ENCODE measurements around the gene ADAMTS13.
A peak's percentile ranks its signal among the peaks of the same experiment; 100 is the strongest.

ADAMTS13 gene

DNA sequence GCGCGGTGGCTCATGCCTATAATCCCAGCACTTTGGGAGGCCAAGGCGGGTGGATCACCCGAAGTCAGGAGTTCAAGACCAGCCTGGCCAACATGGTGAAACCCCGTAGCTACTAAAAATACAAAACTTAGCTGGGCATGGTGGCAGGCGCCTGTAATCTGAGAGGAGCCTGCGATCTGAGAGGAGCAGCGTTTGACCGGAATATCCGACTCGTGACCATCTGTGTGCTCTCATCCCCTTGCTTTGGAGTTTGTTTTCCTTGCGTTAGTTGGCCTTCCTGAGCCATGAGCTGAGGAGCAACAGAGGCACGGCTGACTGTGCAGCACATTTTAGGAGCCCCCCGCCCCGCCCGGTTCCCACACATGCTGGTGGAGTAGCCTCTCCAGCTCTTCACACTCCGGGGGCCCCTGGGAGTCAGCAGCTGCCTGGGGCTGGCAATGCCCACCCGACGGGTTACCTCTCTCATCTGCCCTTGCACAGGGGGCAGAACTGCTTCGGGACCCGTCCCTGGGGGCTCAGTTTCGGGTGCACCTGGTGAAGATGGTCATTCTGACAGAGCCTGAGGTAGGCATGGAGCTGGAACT, 3.0 kb downstream of the ADAMTS13 start:
- H3K27ac ChIP-seq (ENCODE audit: low read depth, low read length, severe bottlenecking), result no peak overlapping the region
- peaks cover 7% of the 10 kb centered on the region for H3K4me1 ChIP-seq (ENCODE audit: control insufficient read depth, insufficient read depth, low read length, poor library complexity, severe bottlenecking)
- H3K36me3 ChIP-seq (ENCODE audit: control insufficient read depth, insufficient read depth, low read length), result peaks cover 3% of the 10 kb centered on the region
- H3K4me3 ChIP-seq (ENCODE audit: extremely low read depth, insufficient read depth, low read length, poor library complexity, severe bottlenecking), result no peak overlapping the region
- 90 to 95% methylated on average over 19 to 20 of the region's 22 CpGs for WGBS, 2 experiments (ENCODE audit: insufficient coverage in 2 of 2)
- H3K9me3 ChIP-seq (ENCODE audit: control insufficient read depth, low read length), result peaks cover 4% of the 10 kb centered on the region

DNA sequence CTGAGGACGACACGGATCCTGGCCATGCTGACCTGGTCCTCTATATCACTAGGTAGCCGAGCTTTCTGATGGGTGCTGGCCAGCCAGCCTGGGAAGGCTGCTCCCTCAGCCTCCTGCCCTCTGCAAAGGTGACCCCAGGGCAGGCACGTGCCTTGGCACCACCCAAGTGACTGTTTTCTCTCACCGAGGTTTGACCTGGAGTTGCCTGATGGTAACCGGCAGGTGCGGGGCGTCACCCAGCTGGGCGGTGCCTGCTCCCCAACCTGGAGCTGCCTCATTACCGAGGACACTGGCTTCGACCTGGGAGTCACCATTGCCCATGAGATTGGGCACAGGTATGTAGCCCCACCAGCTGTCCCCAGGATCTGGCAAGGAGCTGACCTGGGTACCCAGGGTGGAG, 3.8 kb downstream of the ADAMTS13 start:
- Histone ChIP-seq H3K36me3 (ENCODE audit: control insufficient read depth, insufficient read depth, low read length) (peaks cover 3% of the 10 kb centered on the region), H3K4me1 (ENCODE audit: control insufficient read depth, insufficient read depth, low read length, poor library complexity, severe bottlenecking) (peaks cover 7% of the 10 kb centered on the region), H3K9me3 (ENCODE audit: control insufficient read depth, low read length) (peaks cover 4% of the 10 kb centered on the region), H3K4me3 (ENCODE audit: extremely low read depth, insufficient read depth, low read length, poor library complexity, severe bottlenecking) (no peak overlapping the region), H3K27ac (ENCODE audit: low read depth, low read length, severe bottlenecking) (no peak overlapping the region)
- 86 to 89% methylated on average over 9 to 11 of the region's 11 CpGs for WGBS, 2 experiments (ENCODE audit: insufficient coverage in 2 of 2)

DNA sequence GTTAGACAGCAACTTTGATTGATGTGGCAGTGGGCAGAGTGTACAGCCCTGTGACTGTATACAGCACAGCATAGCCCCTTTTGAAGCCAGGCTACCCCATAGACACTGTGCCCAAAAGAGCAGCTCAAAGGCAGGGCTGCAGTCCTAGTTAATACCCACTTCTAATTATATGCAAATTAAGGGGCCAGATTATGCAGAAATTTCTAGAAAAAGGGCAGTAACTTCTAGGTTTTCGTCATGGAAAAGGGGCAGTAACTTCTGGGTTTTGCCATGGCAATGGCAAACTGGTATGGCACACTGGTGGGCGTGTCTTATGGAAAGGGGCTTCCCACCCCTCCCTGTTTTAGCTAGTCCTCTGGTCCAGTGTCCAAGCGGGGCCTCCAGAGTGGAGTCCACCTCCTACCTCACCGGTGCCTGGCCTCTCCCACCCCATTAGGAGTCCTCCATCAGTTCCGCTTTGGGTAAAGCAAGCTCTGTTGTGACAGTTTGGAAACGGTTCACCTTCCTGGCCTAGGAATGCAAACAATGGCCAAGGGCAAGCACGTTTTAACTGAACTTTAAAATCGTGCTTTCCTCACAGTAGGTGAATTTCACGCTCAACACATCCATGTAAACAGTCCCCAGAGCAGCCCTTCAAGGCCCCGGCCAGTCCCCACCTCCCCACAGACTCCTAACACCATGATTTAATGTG, 5.6 kb downstream of the ADAMTS13 start:
- Histone ChIP-seq H3K9me3 (ENCODE audit: control insufficient read depth, low read length) (peaks cover 4% of the 10 kb centered on the region), H3K4me1 (ENCODE audit: control insufficient read depth, insufficient read depth, low read length, poor library complexity, severe bottlenecking) (peaks cover 3% of the 10 kb centered on the region), H3K27ac (ENCODE audit: low read depth, low read length, severe bottlenecking) (no peak overlapping the region), H3K4me3 (ENCODE audit: extremely low read depth, insufficient read depth, low read length, poor library complexity, severe bottlenecking) (peak overlapping the region; percentile 29), H3K36me3 (ENCODE audit: control insufficient read depth, insufficient read depth, low read length) (peaks cover 3% of the 10 kb centered on the region)
- WGBS, 2 experiments (ENCODE audit: insufficient coverage in 2 of 2), result 55 to 65% methylated on average over 6 to 8 of the region's 10 CpGs

DNA sequence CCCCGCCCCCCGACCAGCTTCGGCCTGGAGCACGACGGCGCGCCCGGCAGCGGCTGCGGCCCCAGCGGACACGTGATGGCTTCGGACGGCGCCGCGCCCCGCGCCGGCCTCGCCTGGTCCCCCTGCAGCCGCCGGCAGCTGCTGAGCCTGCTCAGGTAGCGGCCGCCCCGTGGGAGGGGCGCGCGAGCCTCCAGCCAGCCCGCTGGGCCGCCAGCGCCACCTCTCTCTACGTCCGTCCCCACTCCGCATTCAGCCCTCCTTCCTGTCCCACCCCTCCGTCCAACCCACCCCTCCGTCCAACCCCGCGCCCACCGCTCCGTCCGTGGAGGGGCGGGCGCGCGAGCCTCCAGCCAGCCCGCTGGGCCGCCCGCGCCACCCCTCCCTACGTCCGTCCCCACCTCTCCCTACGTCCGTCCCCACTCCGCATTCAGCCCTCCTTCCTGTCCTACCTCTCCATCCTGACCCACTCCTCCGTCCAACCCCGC, 6.5 kb downstream of the ADAMTS13 start:
- H3K9me3 ChIP-seq (ENCODE audit: control insufficient read depth, low read length), result peaks cover 4% of the 10 kb centered on the region
- no peaks in the 10 kb centered on the region for H3K4me1 ChIP-seq (ENCODE audit: control insufficient read depth, insufficient read depth, low read length, poor library complexity, severe bottlenecking)
- peak overlapping the region; percentile 26 for H3K4me3 ChIP-seq (ENCODE audit: extremely low read depth, insufficient read depth, low read length, poor library complexity, severe bottlenecking)
- H3K36me3 ChIP-seq (ENCODE audit: control insufficient read depth, insufficient read depth, low read length), result peaks cover 3% of the 10 kb centered on the region
- WGBS, 2 experiments (ENCODE audit: insufficient coverage in 2 of 2), result 1% methylated on average over 32 to 43 of the region's 57 CpGs
- H3K27ac ChIP-seq (ENCODE audit: low read depth, low read length, severe bottlenecking), result no peak overlapping the region

DNA sequence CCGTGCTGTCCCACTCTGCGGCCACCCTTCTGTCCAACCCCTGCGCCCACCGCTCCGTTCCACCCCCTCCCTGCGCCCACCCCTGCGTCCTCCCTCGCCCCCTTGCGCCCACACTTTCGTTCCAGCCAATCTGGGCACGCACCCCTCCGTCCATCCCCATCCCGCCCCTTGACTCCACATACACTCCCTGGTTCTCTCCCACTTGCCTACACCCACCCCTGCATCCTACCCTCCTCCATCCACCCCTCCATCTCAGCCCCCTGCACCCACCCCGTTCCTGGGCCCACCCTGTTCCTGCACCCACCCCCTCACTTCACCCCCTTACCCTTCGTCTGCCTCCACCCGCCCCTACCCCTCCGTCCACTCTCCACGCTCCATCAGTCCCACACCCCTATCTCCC, 7.0 kb downstream of the ADAMTS13 start:
- WGBS, 2 experiments (ENCODE audit: insufficient coverage in 2 of 2), result 4% methylated on average over 4 to 12 of the region's 18 CpGs
- Histone ChIP-seq H3K27ac (ENCODE audit: low read depth, low read length, severe bottlenecking) (no peak overlapping the region), H3K4me3 (ENCODE audit: extremely low read depth, insufficient read depth, low read length, poor library complexity, severe bottlenecking) (no peak overlapping the region), H3K36me3 (ENCODE audit: control insufficient read depth, insufficient read depth, low read length) (peaks cover 3% of the 10 kb centered on the region), H3K9me3 (ENCODE audit: control insufficient read depth, low read length) (peaks cover 4% of the 10 kb centered on the region), H3K4me1 (ENCODE audit: control insufficient read depth, insufficient read depth, low read length, poor library complexity, severe bottlenecking) (no peaks in the 10 kb centered on the region)

DNA sequence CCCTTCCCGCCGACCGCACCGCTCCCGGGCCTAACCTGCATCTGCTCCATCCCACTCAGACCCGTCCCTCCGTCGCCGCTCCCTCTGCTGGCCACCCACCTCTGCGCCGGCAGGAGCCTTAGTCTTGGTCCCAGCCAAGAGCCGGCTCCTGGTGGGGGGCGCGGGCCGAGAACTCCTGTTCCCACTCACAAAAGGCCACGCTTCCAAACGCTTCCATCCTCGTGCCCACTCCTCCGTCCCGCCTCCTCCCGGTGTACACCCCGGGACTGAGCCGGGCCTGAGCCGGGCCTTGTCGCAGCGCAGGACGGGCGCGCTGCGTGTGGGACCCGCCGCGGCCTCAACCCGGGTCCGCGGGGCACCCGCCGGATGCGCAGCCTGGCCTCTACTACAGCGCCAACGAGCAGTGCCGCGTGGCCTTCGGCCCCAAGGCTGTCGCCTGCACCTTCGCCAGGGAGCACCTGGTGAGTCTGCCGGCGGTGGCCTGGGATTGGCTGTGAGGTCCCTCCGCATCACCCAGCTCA, 7.5 kb downstream of the ADAMTS13 start:
- Histone ChIP-seq H3K9me3 (ENCODE audit: control insufficient read depth, low read length) (peaks cover 4% of the 10 kb centered on the region), H3K36me3 (ENCODE audit: control insufficient read depth, insufficient read depth, low read length) (peaks cover 3% of the 10 kb centered on the region), H3K27ac (ENCODE audit: low read depth, low read length, severe bottlenecking) (no peak overlapping the region), H3K4me3 (ENCODE audit: extremely low read depth, insufficient read depth, low read length, poor library complexity, severe bottlenecking) (no peak overlapping the region), H3K4me1 (ENCODE audit: control insufficient read depth, insufficient read depth, low read length, poor library complexity, severe bottlenecking) (no peaks in the 10 kb centered on the region)
- 13 to 16% methylated on average over 35 to 48 of the region's 49 CpGs for WGBS, 2 experiments (ENCODE audit: insufficient coverage in 2 of 2)

DNA sequence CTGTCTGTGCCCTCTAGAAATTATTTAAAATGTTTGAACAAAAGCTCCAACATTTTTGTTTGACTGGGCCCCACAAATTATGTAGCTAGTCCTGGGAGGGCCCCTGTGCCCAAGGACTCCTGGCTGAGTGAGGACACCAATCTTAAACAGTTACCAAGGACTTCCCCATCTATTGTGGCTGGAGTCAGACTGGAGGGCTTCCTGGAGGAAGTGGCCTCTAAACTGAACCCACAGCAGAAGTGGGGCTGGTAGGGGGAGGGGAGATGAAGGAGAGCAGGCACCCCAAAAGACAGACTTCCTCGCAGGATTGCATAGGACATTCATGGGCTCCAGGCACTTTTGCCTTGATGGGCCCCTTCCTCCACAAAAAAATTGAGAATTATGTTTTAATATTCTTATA, 8.1 kb downstream of the ADAMTS13 start:
- no peak overlapping the region for H3K27ac ChIP-seq (ENCODE audit: low read depth, low read length, severe bottlenecking)
- WGBS, 2 experiments (ENCODE audit: insufficient coverage in 2 of 2), result no CpG with 5 or more reads among the region's 1 CpG
- H3K4me3 ChIP-seq (ENCODE audit: extremely low read depth, insufficient read depth, low read length, poor library complexity, severe bottlenecking), result no peak overlapping the region
- no peaks in the 10 kb centered on the region for H3K4me1 ChIP-seq (ENCODE audit: control insufficient read depth, insufficient read depth, low read length, poor library complexity, severe bottlenecking)
- peaks cover 4% of the 10 kb centered on the region for H3K9me3 ChIP-seq (ENCODE audit: control insufficient read depth, low read length)
- peaks cover 3% of the 10 kb centered on the region for H3K36me3 ChIP-seq (ENCODE audit: control insufficient read depth, insufficient read depth, low read length)

DNA sequence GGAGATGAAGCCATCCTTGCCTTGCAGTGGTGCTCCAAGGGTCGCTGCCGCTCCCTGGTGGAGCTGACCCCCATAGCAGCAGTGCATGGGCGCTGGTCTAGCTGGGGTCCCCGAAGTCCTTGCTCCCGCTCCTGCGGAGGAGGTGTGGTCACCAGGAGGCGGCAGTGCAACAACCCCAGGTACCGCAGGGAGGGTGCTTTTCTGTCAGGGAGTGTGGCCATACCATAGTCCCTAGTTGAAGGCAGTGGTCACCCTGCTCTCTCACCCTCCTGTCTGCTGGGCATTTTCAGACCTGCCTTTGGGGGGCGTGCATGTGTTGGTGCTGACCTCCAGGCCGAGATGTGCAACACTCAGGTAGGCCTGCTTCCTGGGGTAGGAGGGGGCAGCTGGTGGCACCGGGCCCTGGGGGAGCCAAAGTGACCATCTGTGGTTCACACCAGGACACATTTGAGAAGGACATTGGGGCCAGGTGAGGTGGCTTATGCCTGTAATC, 11.2 kb downstream of the ADAMTS13 start:
- Histone ChIP-seq H3K27ac (ENCODE audit: low read depth, low read length, severe bottlenecking) (no peak overlapping the region), H3K36me3 (ENCODE audit: control insufficient read depth, insufficient read depth, low read length) (no peaks in the 10 kb centered on the region), H3K9me3 (ENCODE audit: control insufficient read depth, low read length) (no peaks in the 10 kb centered on the region), H3K4me1 (ENCODE audit: control insufficient read depth, insufficient read depth, low read length, poor library complexity, severe bottlenecking) (no peaks in the 10 kb centered on the region), H3K4me3 (ENCODE audit: extremely low read depth, insufficient read depth, low read length, poor library complexity, severe bottlenecking) (no peak overlapping the region)
- 89 to 93% methylated on average over 10 to 11 of the region's 11 CpGs for WGBS, 2 experiments (ENCODE audit: insufficient coverage in 2 of 2)

DNA sequence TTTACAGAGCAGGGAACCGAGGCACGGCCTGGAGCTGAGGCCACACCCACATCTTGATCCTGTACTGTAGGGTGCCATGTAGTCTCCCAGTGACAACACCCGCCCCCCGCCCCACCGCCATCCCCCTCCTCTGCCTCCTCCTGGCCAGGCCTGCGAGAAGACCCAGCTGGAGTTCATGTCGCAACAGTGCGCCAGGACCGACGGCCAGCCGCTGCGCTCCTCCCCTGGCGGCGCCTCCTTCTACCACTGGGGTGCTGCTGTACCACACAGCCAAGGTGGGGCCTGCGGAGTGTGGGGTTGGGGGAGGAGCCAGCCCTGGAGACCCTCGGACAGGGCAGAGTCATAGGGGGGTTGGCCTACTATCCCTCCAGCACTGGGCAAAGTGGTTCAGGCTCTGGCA, 14.5 kb downstream of the ADAMTS13 start:
- no peaks in the 10 kb centered on the region for H3K36me3 ChIP-seq (ENCODE audit: control insufficient read depth, insufficient read depth, low read length)
- WGBS, 2 experiments (ENCODE audit: insufficient coverage in 2 of 2), result 85 to 86% methylated on average over 4 to 10 of the region's 16 CpGs
- H3K4me3 ChIP-seq (ENCODE audit: extremely low read depth, insufficient read depth, low read length, poor library complexity, severe bottlenecking), result no peak overlapping the region
- no peak overlapping the region for H3K27ac ChIP-seq (ENCODE audit: low read depth, low read length, severe bottlenecking)
- no peaks in the 10 kb centered on the region for H3K9me3 ChIP-seq (ENCODE audit: control insufficient read depth, low read length)
- H3K4me1 ChIP-seq (ENCODE audit: control insufficient read depth, insufficient read depth, low read length, poor library complexity, severe bottlenecking), result no peaks in the 10 kb centered on the region

DNA sequence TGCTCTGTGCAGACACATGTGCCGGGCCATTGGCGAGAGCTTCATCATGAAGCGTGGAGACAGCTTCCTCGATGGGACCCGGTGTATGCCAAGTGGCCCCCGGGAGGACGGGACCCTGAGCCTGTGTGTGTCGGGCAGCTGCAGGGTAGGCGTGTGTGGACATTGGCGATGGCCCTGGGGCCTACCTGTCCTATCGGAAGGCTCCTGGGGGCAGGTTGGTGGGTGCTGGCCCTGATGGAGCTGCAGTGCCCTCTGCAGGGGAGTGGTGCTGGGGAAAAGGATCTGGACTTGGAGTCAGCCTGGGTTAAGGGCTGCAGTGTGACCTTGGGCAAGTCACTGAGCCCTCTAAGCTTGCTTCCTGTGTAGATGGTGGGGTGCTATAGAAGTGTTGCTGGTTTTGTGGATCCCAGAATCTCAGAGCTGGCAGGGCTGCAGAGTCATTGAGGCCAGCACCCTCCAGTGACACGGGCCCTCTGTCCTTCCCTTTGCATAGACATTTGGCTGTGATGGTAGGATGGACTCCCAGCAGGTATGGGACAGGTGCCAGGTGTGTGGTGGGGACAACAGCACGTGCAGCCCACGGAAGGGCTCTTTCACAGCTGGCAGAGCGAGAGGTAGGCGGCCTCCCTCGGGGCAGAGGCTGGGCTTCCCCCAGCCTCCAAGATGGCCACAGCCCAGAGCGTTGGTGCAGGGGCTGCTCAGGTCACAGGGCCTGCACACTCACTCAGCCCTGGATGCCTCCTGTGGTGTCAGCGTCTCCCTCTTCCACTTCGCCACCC, 15.8 kb downstream of the ADAMTS13 start:
- H3K4me1 ChIP-seq (ENCODE audit: control insufficient read depth, insufficient read depth, low read length, poor library complexity, severe bottlenecking), result no peaks in the 10 kb centered on the region
- no peak overlapping the region for H3K4me3 ChIP-seq (ENCODE audit: extremely low read depth, insufficient read depth, low read length, poor library complexity, severe bottlenecking)
- H3K9me3 ChIP-seq (ENCODE audit: control insufficient read depth, low read length), result no peaks in the 10 kb centered on the region
- WGBS, 2 experiments (ENCODE audit: insufficient coverage in 2 of 2), result 92 to 94% methylated on average over 19 to 20 of the region's 20 CpGs
- H3K36me3 ChIP-seq (ENCODE audit: control insufficient read depth, insufficient read depth, low read length), result no peaks in the 10 kb centered on the region
- no peak overlapping the region for H3K27ac ChIP-seq (ENCODE audit: low read depth, low read length, severe bottlenecking)

All from mesodermal cell (in vitro differentiated cells).